Esophagus muscularis mucosa (tissue), 4 donors: ENCODE data around the gene NFKB2. TPM values are rescaled to one million over a fixed set of nuclear protein-coding genes. Genes with fewer than 3 reads are reported as not detected.

Experiments
- DNase-seq: peaks from one replicate; pipeline ENCODE4 v3.0.0-alpha.2; 2017; ENCODE audit errors: extremely low spot score
- H3K27ac ChIP-seq, 4 donors: fragments of 200-600 bp; sonication (generic); replicated peaks in 1 of 4; 1 replicate in 3 of 4; 2 replicates in 1 of 4; pipeline ENCODE4 v1.5.1; 2016 to 2019; ENCODE audit warnings: mild to moderate bottlenecking in 1 of 4
- H3K27me3 ChIP-seq, 4 donors: fragments of 200-600 bp; sonication (generic); one replicate each; pipeline versions ENCODE4 v1.5.1 to v1.6.0; 2016 to 2019
- H3K36me3 ChIP-seq, 4 donors: fragments of 200-600 bp; sonication (generic); one replicate each; pipeline ENCODE4 v1.5.1; 2016 to 2019
- H3K4me1 ChIP-seq, 4 donors: fragments of 200-600 bp; sonication (generic); one replicate each; pipeline ENCODE4 v1.5.1; 2016 to 2019
- H3K4me3 ChIP-seq, 4 donors: fragments of 200-600 bp; sonication (generic); 1 replicate in 2 of 4; 2 replicates in 2 of 4; pipeline ENCODE4 v1.5.1; 2016 to 2019; ENCODE audit warnings: mild to moderate bottlenecking in 4 of 4, moderate library complexity in 1 of 4
- H3K9me3 ChIP-seq, 4 donors: fragments of 200-600 bp; sonication (generic); 1 replicate in 3 of 4; 2 replicates in 1 of 4; pipeline ENCODE4 v1.5.1; 2016 to 2019
- CTCF ChIP-seq, 3 experiments: fragments of 200-600 bp in 2 of 3; fragments of 450-650 bp in 1 of 3; sonication (generic) in 2 of 3; IDR thresholded peaks; one replicate each; pipeline ENCODE4 v1.5.1; 2017 to 2019; ENCODE audit warnings: antibody characterized with exemption in 3 of 3, mild to moderate bottlenecking in 2 of 3, moderate library complexity in 1 of 3
- EP300 ChIP-seq: sonication (generic); formaldehyde crosslinking; IDR thresholded peaks from one replicate; pipeline ENCODE4 v1.6.1; 2017; ENCODE audit warnings: antibody characterized with exemption
- POLR2A ChIP-seq: fragments of 450-650 bp; IDR thresholded peaks from one replicate; pipeline ENCODE4 v1.6.1; 2017; ENCODE audit warnings: antibody characterized with exemption, moderate library complexity, mild to moderate bottlenecking, low read depth
- POLR2AphosphoS5 ChIP-seq, 2 donors: sonication (generic); formaldehyde crosslinking; IDR thresholded peaks; one replicate each; pipeline ENCODE4 v1.6.1; 2017; ENCODE audit warnings: antibody characterized with exemption in 2 of 2
- WGBS: methylation state at CpG from one replicate; pipeline ENCODE4 v1.1.5; 2018; 5-methylcytosine and 5-hydroxymethylcytosine counted together
- intact Hi-C: fragments of 100-400 bp; cut with DNase I; formaldehyde crosslinking; loops from one replicate; pipeline ENCODE4 v1.15.1; 2023
- total RNA-seq, 4 donors: library from RNA; depleted of rRNA; stranded (reverse); fragments of >200 nt; gene quantifications; one replicate each; pipeline versions ENCODE4 v1.1.0 to v1.2.1, GENCODE V29; 2016

NFKB2 gene
- total RNA-seq, 4 donors from 2014 or later = 18.7 to 47.0 (median 41.2) TPM

- Histone ChIP-seq H3K9me3 (no peaks in the 10 kb centered on the region), H3K36me3 (no peaks in the 10 kb centered on the region), H3K4me1 (peaks cover 0 to 19% (median 8%) of the 10 kb centered on the region in 4 donors), H3K27me3 (peaks cover 0 to 39% (median 4%) of the 10 kb centered on the region in 4 donors), H3K4me3 (no peak overlapping the region), H3K27ac (no peak overlapping the region)
- DNase-seq = no peak
- WGBS = 100% methylated on average over 1 of the region's 1 CpG
- intact Hi-C loops = no loop called here
- TF ChIP-seq EP300 (no peak), CTCF (IDR thresholded peaks at IDR 0.05) (no peak), POLR2A (no peak), POLR2AphosphoS5 (IDR thresholded peaks at IDR 0.05) (no peak)
These were observed 42.9 kb downstream of the NFKB2 start for GRCh38 chr10:102438374-102438773.

- Histone ChIP-seq H3K4me3 (no peak overlapping the region), H3K27ac (no peak overlapping the region), H3K9me3 (no peaks in the 10 kb centered on the region), H3K4me1 (peaks cover 0 to 8% (median 7%) of the 10 kb centered on the region in 4 donors), H3K36me3 (no peaks in the 10 kb centered on the region), H3K27me3 (no peaks in the 10 kb centered on the region)
- intact Hi-C loops = no loop called here
- WGBS = 71% methylated on average over 2 of the region's 2 CpGs
- DNase-seq = no peak
- TF ChIP-seq POLR2A (no peak), EP300 (no peak), CTCF (IDR thresholded peaks at IDR 0.05) (no peak), POLR2AphosphoS5 (IDR thresholded peaks at IDR 0.05) (no peak)
These were observed 49.3 kb downstream of the NFKB2 start for GRCh38 chr10:102444851-102445250.

GRCh38 chr10:102449321-102450123 lies 54.0 kb downstream of the NFKB2 start:
- intact Hi-C loops = no loop called here
- WGBS = 10% methylated on average over 30 of the region's 30 CpGs
- H3K9me3 ChIP-seq = no peaks in the 10 kb centered on the region
- peak overlapping the region; percentile 73 to 88 (median 80) for H3K4me3 ChIP-seq
- H3K4me1 ChIP-seq = peaks cover 5 to 32% (median 21%) of the 10 kb centered on the region in 4 donors
- H3K27ac ChIP-seq = peak overlapping the region; percentile 80 to 90 (median 86)
- H3K27me3 ChIP-seq = no peaks in the 10 kb centered on the region
- TF ChIP-seq CTCF (IDR thresholded peaks at IDR 0.05) (no peak), POLR2AphosphoS5 (IDR thresholded peaks at IDR 0.05) (no peak), POLR2A (no peak), EP300 (no peak)
- no peak for DNase-seq
- H3K36me3 ChIP-seq = peaks cover 0 to 5% (median 0%) of the 10 kb centered on the region in 4 donors

- Histone ChIP-seq H3K9me3 (no peaks in the 10 kb centered on the region), H3K4me3 (peak overlapping the region; percentile 73 to 88 (median 80)), H3K4me1 (peaks cover 5 to 32% (median 21%) of the 10 kb centered on the region in 4 donors), H3K27ac (peak overlapping the region; percentile 80 to 90 (median 86)), H3K36me3 (peaks cover 0 to 5% (median 0%) of the 10 kb centered on the region in 4 donors), H3K27me3 (no peaks in the 10 kb centered on the region)
- WGBS = 0% methylated on average over 11 of the region's 11 CpGs
- intact Hi-C loops = no loop called here
- no peak for DNase-seq
- TF ChIP-seq CTCF (IDR thresholded peaks at IDR 0.05) (no peak), POLR2A (no peak), EP300 (no peak), POLR2AphosphoS5 (IDR thresholded peaks at IDR 0.05) (no peak)
These were observed 54.5 kb downstream of the NFKB2 start for GRCh38 chr10:102450124-102450373.
